Activated T-cell treated with anti-CD3 and anti-CD28 coated beads, Interleukin-2, amount 50 U/mL, for 24 hours (primary cell): ENCODE data around the gene IFNG.

Source experiments
- DNase-seq: peaks from one replicate; pipeline ENCODE4 v3.0.0-alpha.2; 2020
- H3K27ac Mint-ChIP-seq: 2 replicates; pipeline ENCODE4 v1.8.0; 2020; ENCODE audit warnings: mild to moderate bottlenecking, mixed read lengths
- H3K27me3 Mint-ChIP-seq: 2 replicates; pipeline ENCODE4 v1.8.0; 2020; ENCODE audit warnings: mixed read lengths
- H3K36me3 Mint-ChIP-seq: 2 replicates; pipeline ENCODE4 v1.8.0; 2020; ENCODE audit warnings: low read depth, mixed read lengths
- H3K4me1 Mint-ChIP-seq: 2 replicates; pipeline ENCODE4 v1.8.0; 2020; ENCODE audit warnings: low read depth, mixed read lengths
- H3K4me3 Mint-ChIP-seq: 2 replicates; pipeline ENCODE4 v1.8.0; 2020; ENCODE audit warnings: mild to moderate bottlenecking, moderate library complexity, mixed read lengths
- H3K9me3 Mint-ChIP-seq: 2 replicates; pipeline ENCODE4 v1.8.0; 2020; ENCODE audit warnings: mixed read lengths

Gene IFNG

GRCh38 chr12:68140556-68140955 lies 19.0 kb downstream of the IFNG start:
- peaks cover 60% of the 10 kb centered on the region for H3K4me1 Mint-ChIP-seq
- H3K9me3 Mint-ChIP-seq, result peaks cover 2% of the 10 kb centered on the region
- H3K27ac Mint-ChIP-seq, result no peak overlapping the region
- no peak overlapping the region for H3K4me3 Mint-ChIP-seq
- DNase-seq, result no peak
- no peaks in the 10 kb centered on the region for H3K36me3 Mint-ChIP-seq
- H3K27me3 Mint-ChIP-seq, result no peaks in the 10 kb centered on the region

- peaks cover 2% of the 10 kb centered on the region for H3K9me3 Mint-ChIP-seq
- H3K27me3 Mint-ChIP-seq, result no peaks in the 10 kb centered on the region
- H3K4me1 Mint-ChIP-seq, result peaks cover 66% of the 10 kb centered on the region
- no peak for DNase-seq
- H3K27ac Mint-ChIP-seq, result no peak overlapping the region
- no peak overlapping the region for H3K4me3 Mint-ChIP-seq
- H3K36me3 Mint-ChIP-seq, result no peaks in the 10 kb centered on the region
Measured at GRCh38 chr12:68139941-68140340, 19.6 kb downstream of the IFNG start.

- no peak for DNase-seq
- Mint-ChIP-seq H3K27ac (peak overlapping the region; percentile 93), H3K9me3 (peaks cover 2% of the 10 kb centered on the region), H3K4me3 (no peak overlapping the region), H3K36me3 (no peaks in the 10 kb centered on the region), H3K4me1 (peaks cover 70% of the 10 kb centered on the region), H3K27me3 (no peaks in the 10 kb centered on the region)
Measured at GRCh38 chr12:68139001-68139400, 20.5 kb downstream of the IFNG start.

- H3K9me3 Mint-ChIP-seq, result peaks cover 2% of the 10 kb centered on the region
- peaks cover 72% of the 10 kb centered on the region for H3K4me1 Mint-ChIP-seq
- peak overlapping the region; percentile 29 for H3K4me3 Mint-ChIP-seq
- no peaks in the 10 kb centered on the region for H3K36me3 Mint-ChIP-seq
- no peak for DNase-seq
- H3K27me3 Mint-ChIP-seq, result no peaks in the 10 kb centered on the region
- H3K27ac Mint-ChIP-seq, result peak overlapping the region; percentile 93
Measured at GRCh38 chr12:68138480-68138879, 21.1 kb downstream of the IFNG start.

- Mint-ChIP-seq H3K27ac (peak overlapping the region; percentile 93), H3K4me3 (peak overlapping the region; percentile 29), H3K36me3 (no peaks in the 10 kb centered on the region), H3K4me1 (peaks cover 72% of the 10 kb centered on the region), H3K27me3 (no peaks in the 10 kb centered on the region), H3K9me3 (peaks cover 2% of the 10 kb centered on the region)
- no peak for DNase-seq
Measured at GRCh38 chr12:68137335-68137830, 22.2 kb downstream of the IFNG start.

GRCh38 chr12:68135520-68135919 lies 24.0 kb downstream of the IFNG start:
- Mint-ChIP-seq H3K9me3 (peaks cover 17% of the 10 kb centered on the region), H3K4me1 (peaks cover 62% of the 10 kb centered on the region), H3K4me3 (no peak overlapping the region), H3K27ac (no peak overlapping the region), H3K27me3 (no peaks in the 10 kb centered on the region), H3K36me3 (peaks cover 5% of the 10 kb centered on the region)
- no peak for DNase-seq

GRCh38 chr12:68131867-68132414 lies 27.6 kb downstream of the IFNG start:
- no peak overlapping the region for H3K4me3 Mint-ChIP-seq
- no peak for DNase-seq
- H3K36me3 Mint-ChIP-seq, result peaks cover 18% of the 10 kb centered on the region
- H3K27me3 Mint-ChIP-seq, result no peaks in the 10 kb centered on the region
- H3K9me3 Mint-ChIP-seq, result peaks cover 35% of the 10 kb centered on the region
- peaks cover 28% of the 10 kb centered on the region for H3K4me1 Mint-ChIP-seq
- no peak overlapping the region for H3K27ac Mint-ChIP-seq

- no peak for DNase-seq
- Mint-ChIP-seq H3K4me3 (no peak overlapping the region), H3K27me3 (no peaks in the 10 kb centered on the region), H3K4me1 (peaks cover 8% of the 10 kb centered on the region), H3K27ac (no peak overlapping the region), H3K9me3 (peaks cover 38% of the 10 kb centered on the region), H3K36me3 (peaks cover 18% of the 10 kb centered on the region)
Measured at GRCh38 chr12:68129979-68130378, 29.6 kb downstream of the IFNG start.

- DNase-seq, result no peak
- Mint-ChIP-seq H3K4me3 (no peak overlapping the region), H3K27ac (no peak overlapping the region), H3K4me1 (peaks cover 19% of the 10 kb centered on the region), H3K36me3 (no peaks in the 10 kb centered on the region), H3K27me3 (no peaks in the 10 kb centered on the region), H3K9me3 (peaks cover 3% of the 10 kb centered on the region)
Measured at GRCh38 chr12:68122236-68122920, 37.2 kb downstream of the IFNG start.

GRCh38 chr12:68121143-68121542 lies 38.4 kb downstream of the IFNG start:
- Mint-ChIP-seq H3K27ac (no peak overlapping the region), H3K36me3 (no peaks in the 10 kb centered on the region), H3K27me3 (no peaks in the 10 kb centered on the region), H3K4me1 (peaks cover 29% of the 10 kb centered on the region), H3K4me3 (peak overlapping the region; percentile 27), H3K9me3 (peaks cover 3% of the 10 kb centered on the region)
- no peak for DNase-seq

- Mint-ChIP-seq H3K9me3 (no peaks in the 10 kb centered on the region), H3K4me3 (peak overlapping the region; percentile 38), H3K27ac (no peak overlapping the region), H3K36me3 (no peaks in the 10 kb centered on the region), H3K27me3 (no peaks in the 10 kb centered on the region), H3K4me1 (peaks cover 38% of the 10 kb centered on the region)
- DNase-seq, result peak; percentile 73
Measured at GRCh38 chr12:68119724-68120211, 39.8 kb downstream of the IFNG start.

GRCh38 chr12:68119250-68119649 lies 40.3 kb downstream of the IFNG start:
- H3K9me3 Mint-ChIP-seq, result no peaks in the 10 kb centered on the region

GRCh38 chr12:68118096-68118755 lies 41.3 kb downstream of the IFNG start:
- no peaks in the 10 kb centered on the region for H3K27me3 Mint-ChIP-seq
- H3K27ac Mint-ChIP-seq, result peak overlapping the region; percentile 88
- H3K9me3 Mint-ChIP-seq, result no peaks in the 10 kb centered on the region
- no peaks in the 10 kb centered on the region for H3K36me3 Mint-ChIP-seq
- peaks cover 45% of the 10 kb centered on the region for H3K4me1 Mint-ChIP-seq
- no peak for DNase-seq
- peak overlapping the region; percentile 61 for H3K4me3 Mint-ChIP-seq

More at GRCh38 chr12:68119250-68119649, 40.3 kb downstream of the IFNG start:
- peak overlapping the region; percentile 38 for H3K4me3 Mint-ChIP-seq
- no peak overlapping the region for H3K27ac Mint-ChIP-seq
- H3K36me3 Mint-ChIP-seq, result no peaks in the 10 kb centered on the region
- no peaks in the 10 kb centered on the region for H3K27me3 Mint-ChIP-seq
- no peak for DNase-seq
- peaks cover 39% of the 10 kb centered on the region for H3K4me1 Mint-ChIP-seq

- no peak for DNase-seq
- peak overlapping the region; percentile 88 for H3K27ac Mint-ChIP-seq
- peak overlapping the region; percentile 61 for H3K4me3 Mint-ChIP-seq
- no peaks in the 10 kb centered on the region for H3K27me3 Mint-ChIP-seq
- no peaks in the 10 kb centered on the region for H3K36me3 Mint-ChIP-seq
- peaks cover 48% of the 10 kb centered on the region for H3K4me1 Mint-ChIP-seq
- no peaks in the 10 kb centered on the region for H3K9me3 Mint-ChIP-seq
Measured at GRCh38 chr12:68117661-68118060, 41.9 kb downstream of the IFNG start.

GRCh38 chr12:68115281-68115680 lies 44.3 kb downstream of the IFNG start:
- H3K9me3 Mint-ChIP-seq, result no peaks in the 10 kb centered on the region
- no peaks in the 10 kb centered on the region for H3K36me3 Mint-ChIP-seq
- no peak overlapping the region for H3K27ac Mint-ChIP-seq
- DNase-seq, result no peak
- H3K4me1 Mint-ChIP-seq, result peaks cover 50% of the 10 kb centered on the region
- H3K27me3 Mint-ChIP-seq, result no peaks in the 10 kb centered on the region
- H3K4me3 Mint-ChIP-seq, result no peak overlapping the region
